ENCODE results near the gene ANO7.

DNA sequence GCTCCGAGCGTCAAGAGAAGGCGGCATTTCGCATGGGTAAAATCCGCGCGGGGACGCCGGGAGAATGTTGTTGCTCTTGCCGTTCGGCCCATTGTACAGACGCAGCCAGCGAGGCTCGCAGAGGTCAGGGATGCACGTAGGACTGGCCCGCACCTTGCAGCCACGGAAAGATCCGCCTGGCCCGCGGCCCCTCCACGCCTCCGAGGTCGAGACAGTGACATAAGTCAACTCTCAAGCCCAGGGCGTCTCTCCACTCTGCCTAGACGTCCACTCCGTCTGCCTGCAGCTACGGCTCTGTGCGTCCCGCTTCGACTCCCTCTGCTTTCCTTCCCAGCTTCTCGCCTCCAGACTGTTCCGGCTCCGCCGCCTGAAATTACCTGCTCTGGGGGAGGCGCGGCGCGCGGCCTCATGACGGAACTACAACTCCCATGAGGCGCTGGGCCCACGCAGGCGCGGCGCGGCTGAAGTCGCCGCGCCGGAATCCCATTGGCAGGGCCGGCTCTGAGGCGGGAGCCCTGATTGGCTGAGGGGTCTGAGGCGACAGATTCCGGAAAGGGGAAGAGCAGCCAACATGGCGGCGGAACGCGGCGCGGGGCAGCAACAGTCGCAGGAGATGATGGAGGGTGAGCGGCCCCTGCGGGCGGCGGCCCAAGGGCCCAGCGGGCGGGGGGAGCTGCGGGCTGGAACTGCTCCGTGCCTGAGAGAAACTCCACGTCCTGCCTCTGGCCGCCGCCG is 38.4 kb upstream of the ANO7 start, which contains the start of gene PPP1R7:
- TF ChIP-seq TEAD4 (IDR thresholded peaks at IDR 0.05; ENCODE audit: borderline replicate concordance, insufficient read depth) (no peak), CHD2 (IDR thresholded peaks at IDR 0.05; ENCODE audit: low read length, partially characterized antibody) (no peak), TAF1 (IDR thresholded peaks at IDR 0.05; ENCODE audit: borderline replicate concordance, low read depth, low read length) (peak; percentile 70), POLR2AphosphoS5 (IDR thresholded peaks at IDR 0.05; ENCODE audit: low read depth, low read length) (peak; percentile 64; the same call in 1 of the 2 replicates), FOSL2 (IDR thresholded peaks at IDR 0.05; ENCODE audit: borderline replicate concordance, low read depth) (no peak)
- TF ChIP-seq, protein P1, sequence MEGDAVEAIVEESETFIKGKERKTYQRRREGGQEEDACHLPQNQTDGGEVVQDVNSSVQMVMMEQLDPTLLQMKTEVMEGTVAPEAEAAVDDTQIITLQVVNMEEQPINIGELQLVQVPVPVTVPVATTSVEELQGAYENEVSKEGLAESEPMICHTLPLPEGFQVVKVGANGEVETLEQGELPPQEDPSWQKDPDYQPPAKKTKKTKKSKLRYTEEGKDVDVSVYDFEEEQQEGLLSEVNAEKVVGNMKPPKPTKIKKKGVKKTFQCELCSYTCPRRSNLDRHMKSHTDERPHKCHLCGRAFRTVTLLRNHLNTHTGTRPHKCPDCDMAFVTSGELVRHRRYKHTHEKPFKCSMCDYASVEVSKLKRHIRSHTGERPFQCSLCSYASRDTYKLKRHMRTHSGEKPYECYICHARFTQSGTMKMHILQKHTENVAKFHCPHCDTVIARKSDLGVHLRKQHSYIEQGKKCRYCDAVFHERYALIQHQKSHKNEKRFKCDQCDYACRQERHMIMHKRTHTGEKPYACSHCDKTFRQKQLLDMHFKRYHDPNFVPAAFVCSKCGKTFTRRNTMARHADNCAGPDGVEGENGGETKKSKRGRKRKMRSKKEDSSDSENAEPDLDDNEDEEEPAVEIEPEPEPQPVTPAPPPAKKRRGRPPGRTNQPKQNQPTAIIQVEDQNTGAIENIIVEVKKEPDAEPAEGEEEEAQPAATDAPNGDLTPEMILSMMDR (IDR thresholded peaks at IDR 0.05) = no peak
- TF ChIP-seq, protein P2, sequence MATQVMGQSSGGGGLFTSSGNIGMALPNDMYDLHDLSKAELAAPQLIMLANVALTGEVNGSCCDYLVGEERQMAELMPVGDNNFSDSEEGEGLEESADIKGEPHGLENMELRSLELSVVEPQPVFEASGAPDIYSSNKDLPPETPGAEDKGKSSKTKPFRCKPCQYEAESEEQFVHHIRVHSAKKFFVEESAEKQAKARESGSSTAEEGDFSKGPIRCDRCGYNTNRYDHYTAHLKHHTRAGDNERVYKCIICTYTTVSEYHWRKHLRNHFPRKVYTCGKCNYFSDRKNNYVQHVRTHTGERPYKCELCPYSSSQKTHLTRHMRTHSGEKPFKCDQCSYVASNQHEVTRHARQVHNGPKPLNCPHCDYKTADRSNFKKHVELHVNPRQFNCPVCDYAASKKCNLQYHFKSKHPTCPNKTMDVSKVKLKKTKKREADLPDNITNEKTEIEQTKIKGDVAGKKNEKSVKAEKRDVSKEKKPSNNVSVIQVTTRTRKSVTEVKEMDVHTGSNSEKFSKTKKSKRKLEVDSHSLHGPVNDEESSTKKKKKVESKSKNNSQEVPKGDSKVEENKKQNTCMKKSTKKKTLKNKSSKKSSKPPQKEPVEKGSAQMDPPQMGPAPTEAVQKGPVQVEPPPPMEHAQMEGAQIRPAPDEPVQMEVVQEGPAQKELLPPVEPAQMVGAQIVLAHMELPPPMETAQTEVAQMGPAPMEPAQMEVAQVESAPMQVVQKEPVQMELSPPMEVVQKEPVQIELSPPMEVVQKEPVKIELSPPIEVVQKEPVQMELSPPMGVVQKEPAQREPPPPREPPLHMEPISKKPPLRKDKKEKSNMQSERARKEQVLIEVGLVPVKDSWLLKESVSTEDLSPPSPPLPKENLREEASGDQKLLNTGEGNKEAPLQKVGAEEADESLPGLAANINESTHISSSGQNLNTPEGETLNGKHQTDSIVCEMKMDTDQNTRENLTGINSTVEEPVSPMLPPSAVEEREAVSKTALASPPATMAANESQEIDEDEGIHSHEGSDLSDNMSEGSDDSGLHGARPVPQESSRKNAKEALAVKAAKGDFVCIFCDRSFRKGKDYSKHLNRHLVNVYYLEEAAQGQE (IDR thresholded peaks at IDR 0.05; ENCODE audit: low read depth, low read length) = no peak

All from SK-N-SH (cell line).